GM18951 (cell line): ENCODE measurements around the gene MELTF.

Experiments used
- POLR2A ChIP-seq: IDR thresholded peaks from 4 replicates; pipeline ENCODE4 v1.6.1; 2011; ENCODE audit warnings: mild to moderate bottlenecking; ENCODE audit not compliant: insufficient read length, insufficient read depth; ENCODE audit errors: extremely low read depth
- in situ Hi-C: fragments of 300-500 bp; cut with MboI; formaldehyde crosslinking; loops from one replicate; pipeline ENCODE4 v1.12.0; 2022; ENCODE audit warnings: low sequenced_read_pairs, mixed read lengths, inconsistent platforms; ENCODE audit not compliant: unreplicated experiment

The MELTF gene

GRCh38 chr3:197031315-197032285 is 2.0 kb upstream of the MELTF start:
- in situ Hi-C loops = no loop called here
- no peak for TF ChIP-seq POLR2A

- in situ Hi-C loops = no loop called here
- TF ChIP-seq POLR2A = no peak
These were observed 1.0 kb upstream of the MELTF start for GRCh38 chr3:197030379-197031314.

DNA sequence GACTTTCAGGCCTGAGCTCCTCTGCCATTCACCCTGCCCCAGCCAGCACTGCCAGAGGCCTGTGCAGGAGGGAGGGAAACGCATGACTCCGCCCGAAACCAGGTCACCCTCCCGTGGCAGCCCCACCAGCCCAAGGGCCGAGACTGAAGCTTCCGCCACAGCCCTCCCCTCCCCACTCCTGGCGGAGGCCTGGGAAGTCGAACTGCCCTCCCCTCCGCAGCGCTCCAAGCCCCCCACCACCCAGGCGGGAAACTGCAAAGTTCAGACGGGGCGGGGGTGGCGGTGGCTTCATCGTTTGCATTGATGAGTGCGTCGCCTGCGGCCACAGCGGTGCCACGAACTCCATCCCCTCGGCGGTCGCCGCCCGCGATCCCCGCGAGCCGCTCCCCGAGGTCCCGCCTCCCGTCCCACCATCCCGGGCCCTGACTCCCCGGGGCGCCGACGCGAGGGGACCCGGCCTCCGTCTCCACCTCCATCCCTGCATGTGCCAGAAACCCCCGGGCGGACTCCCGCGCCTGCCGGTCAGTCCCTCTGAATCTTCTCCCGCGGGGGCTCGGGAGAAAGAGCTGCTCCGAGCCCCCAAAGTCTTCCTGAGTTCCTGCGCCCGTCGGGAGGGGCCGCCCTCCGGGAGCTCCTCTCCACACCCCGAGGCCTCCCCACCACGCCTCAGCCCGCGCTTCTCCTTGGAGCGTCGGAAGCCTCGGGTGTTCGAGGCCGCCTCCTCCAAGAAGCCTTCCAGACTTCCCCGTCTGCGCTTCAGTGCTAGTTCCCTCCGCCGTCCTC is 698 bp downstream of the MELTF start:
- TF ChIP-seq POLR2A = peak; percentile 34
- in situ Hi-C loops = no loop called here

- in situ Hi-C loops = no loop called here
- TF ChIP-seq POLR2A = no peak
These were observed 1.5 kb downstream of the MELTF start for GRCh38 chr3:197027896-197028727.

DNA sequence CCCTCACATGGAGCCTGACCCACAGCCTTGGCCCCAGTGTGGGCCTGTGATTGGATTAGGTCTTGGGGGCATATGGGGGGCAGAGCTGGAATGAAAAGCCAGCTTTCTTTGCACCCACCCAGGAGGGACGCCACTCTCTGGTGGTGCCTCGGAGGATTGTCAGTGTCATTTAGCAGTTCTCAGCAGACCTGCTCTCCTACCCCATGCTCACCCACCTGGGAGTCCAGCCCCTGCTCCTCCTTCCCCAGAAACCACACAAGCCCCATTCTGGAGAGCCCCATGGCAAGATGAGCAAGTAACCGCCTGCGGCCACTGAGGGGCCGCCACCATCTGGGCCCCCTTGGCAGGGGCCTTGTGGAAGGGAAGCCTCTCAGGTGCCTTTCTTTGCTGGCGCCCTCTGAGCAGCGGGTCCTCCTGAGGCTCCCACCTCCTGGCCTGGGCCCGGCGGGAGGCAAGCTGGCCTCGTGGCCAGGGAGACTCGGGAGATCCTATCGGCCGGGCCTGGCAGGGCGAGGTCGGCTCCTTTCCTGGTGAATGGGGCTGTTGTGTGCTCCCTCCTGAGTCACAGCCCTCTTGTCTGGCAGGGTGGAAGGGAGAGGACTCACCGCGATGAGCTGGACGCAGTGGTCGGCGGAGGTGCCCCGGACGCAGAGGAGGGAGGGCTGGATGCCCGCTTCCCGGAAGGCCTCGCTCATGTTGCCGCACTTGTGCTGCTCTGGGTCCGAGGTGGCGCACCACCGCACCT is 2.3 kb downstream of the MELTF start:
- TF ChIP-seq POLR2A = no peak
- in situ Hi-C loops = no loop called here

- no peak for TF ChIP-seq POLR2A
- in situ Hi-C loops = no loop called here
These were observed 3.1 kb downstream of the MELTF start for GRCh38 chr3:197026481-197026866.

DNA sequence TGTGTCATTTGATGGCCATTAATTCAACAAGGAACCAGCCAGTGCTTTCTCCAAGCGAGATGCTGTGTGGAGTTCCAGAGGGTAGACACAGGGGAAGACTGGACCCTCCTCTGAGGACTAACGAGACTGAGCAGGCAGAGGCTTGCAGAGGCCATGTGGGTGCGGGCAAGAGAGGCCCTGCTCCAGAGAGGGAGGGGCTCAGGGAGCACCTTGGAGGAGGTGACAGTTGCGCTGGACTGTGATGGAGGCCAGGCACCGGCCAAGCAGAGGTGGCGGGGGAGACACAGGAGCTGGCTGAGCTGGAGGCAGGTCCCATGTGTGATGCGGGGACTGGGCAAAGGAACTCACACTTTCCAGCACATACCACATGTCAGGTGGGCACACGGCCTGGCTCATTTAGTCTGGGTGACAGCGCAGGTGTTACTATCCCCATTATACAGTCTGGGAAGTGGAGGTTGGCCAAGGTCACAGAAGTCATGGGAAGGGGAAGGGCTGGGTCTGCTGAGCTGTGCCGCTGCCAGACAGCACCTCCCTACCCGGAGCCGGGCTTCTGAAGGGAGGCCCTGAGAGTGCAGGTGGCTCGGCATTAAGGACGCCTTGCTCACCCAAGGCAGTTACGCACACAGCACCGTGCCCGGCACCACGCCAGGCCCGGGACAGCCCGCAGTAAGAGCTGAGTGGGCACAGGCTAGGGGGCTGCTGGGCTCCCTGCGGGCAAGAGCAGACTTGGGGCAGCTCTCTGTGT is 3.7 kb downstream of the MELTF start:
- in situ Hi-C loops = no loop called here

DNA sequence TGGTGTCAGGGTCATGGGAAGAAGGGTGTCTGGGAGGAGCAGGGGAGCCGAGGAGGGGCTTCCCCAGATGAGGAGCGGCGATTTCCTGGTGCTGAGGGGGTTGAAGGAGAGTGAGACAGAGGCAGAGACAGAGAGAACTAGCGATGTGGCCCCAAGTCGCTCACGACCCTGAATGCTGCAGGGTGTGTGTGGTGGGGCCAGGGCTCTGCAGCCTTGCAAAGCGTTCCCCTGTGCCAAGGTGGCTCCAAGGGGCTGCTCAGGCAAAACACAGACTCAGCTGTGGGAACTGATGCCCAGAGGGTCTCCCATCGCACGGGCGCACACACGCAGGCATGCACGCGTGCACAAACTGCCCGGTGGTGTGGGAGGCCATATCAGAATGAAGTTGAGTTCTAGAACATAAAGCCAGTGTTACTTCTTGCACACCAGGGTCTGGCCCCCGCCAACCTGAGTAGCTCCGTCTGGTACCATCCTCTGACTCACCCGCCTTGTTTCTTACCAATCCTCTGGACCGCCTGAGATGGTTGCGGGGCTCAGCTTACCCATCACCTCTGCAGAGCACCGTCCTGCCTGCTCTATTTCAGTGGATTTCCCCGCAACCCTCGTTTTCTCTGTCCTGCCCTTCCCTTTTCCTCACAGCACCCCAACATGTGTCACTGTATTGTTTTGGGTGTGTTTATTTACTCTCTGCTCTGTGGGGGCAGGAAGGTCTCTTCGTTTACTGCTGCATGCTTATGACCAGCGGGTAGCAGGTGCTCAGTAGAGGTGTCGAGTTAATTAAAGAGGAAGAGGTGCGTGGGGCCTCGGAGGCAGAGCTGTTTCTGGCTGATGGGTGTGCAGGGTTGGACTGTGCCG is 4.5 kb downstream of the MELTF start:
- TF ChIP-seq POLR2A = no peak
- in situ Hi-C loops = no loop called here

More for the DNA sequence above, 3.7 kb downstream of the MELTF start:
- TF ChIP-seq POLR2A = no peak

- in situ Hi-C loops = no loop called here
These were observed 5.5 kb downstream of the MELTF start for GRCh38 chr3:197023998-197024651.

More at GRCh38 chr3:197023998-197024651, 5.5 kb downstream of the MELTF start:
- no peak for TF ChIP-seq POLR2A
